Activated CD8-positive, alpha-beta memory T cell treated with anti-CD3 and anti-CD28 coated beads, Interleukin-2, amount 50 U/mL, for 48 hours (primary cell): ENCODE measurements around the gene GRK3.
"Not testable (repeated sequence)": the region's sequence is repeated elsewhere in the genome, so short reads cannot be mapped to it uniquely, and the experiment has no call there.

Experiments
- DNase-seq: peaks from one replicate; pipeline ENCODE4 v3.0.0-alpha.2; 2020

The GRK3 gene

DNA sequence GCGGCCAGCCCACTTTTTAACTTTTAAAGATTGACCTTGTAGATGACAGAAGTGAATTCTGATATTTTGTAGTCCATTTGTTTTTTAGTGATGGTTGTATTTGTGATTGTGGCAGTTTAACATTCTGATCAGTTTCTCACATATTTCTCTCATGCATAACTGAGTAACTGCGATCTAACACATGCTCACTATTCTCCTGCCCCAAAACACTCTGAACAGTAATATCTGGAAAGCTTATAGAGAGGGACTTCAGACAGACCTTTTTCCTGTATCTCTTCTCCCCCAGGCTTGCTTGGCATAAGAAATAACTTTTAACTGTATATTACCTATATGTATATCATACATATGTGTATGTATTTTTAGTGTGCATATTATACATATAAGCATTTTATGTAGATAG is 140.2 kb downstream of the GRK3 start:
- DNase-seq, result no peak

DNA sequence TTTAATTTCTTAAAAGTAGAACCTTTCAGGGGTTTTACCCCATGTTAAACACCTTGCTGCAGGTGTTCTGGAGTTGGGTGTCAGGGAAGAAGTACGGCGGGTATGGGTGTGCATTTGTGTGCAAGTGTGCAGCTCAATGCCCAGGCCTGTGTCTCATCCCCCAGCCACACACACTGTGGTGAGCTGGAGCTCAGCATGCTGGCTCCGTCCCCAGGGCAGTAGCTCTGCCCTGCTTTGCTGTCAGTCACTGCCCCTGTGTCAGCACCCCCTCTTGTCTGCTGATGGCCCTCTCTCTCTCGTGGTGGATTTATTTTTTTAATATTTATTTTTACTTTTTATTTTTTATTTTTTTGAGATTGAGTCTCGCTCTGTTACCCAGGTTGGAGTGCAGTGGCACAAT is 141.7 kb downstream of the GRK3 start:
- no peak for DNase-seq

GRCh38 chr22:25708430-25708829 is 144.0 kb downstream of the GRK3 start:
- not testable (repeated sequence) for DNase-seq

GRCh38 chr22:25709758-25710157 is 145.3 kb downstream of the GRK3 start:
- no peak for DNase-seq

DNA sequence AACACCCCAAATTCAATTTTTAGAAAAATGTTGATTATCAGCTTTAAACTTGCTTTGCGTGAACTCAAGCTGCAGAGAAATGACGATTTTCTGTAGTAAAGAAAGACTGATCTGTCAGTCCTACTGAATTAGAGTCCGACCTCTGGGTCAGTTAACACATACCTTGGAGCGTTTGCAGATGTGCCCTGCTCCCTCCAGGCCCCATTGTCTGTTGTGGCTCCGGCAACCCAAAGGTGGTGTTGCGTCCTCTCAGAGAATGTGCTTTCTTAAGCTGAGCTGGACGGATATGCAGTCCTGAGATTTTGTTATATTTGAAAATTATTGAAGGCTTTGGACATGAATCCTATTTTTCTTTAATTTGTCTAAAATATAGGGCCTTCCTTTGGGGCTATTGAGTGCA is 146.0 kb downstream of the GRK3 start:
- DNase-seq, result no peak

DNA sequence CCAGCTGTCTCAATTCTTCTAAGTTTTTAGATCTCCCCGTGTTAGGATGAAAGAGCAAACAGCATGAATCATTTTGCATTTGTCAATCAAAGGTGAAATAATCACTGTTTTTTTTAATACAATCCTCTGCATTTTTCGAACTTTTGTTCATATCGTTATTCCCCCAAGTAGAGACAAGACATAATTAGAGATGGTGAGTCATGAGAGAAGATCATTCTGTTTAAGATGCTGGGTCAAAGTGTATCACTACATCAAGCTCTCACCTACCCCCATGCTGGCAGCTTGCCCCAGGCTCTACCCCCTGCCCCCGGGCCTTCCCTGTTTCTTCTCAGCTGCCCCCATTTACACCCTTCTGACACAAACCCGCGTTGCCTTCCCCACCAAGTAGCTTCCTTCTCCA is 147.0 kb downstream of the GRK3 start:
- no peak for DNase-seq

- no peak for DNase-seq
These were observed 148.4 kb downstream of the GRK3 start for GRCh38 chr22:25712661-25713400.

DNA sequence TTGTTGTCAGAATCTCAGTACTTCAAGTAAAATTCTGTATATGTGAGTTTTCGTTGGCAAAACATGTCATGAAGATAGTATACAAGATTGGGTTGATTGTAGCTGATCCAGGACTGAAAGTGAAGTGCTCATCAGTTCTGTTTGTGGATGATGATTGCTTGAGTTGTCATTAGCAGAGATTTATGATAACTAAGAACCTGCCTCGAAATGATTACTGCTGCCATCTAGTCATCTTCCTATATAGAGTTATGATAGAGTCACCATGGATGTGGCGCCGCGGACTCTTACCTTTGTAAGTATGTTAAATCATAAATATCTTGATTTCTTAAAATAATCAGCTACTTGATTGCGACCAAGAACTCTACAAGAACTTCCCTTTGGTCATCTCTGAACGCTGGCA is 149.6 kb downstream of the GRK3 start:
- DNase-seq, result no peak

DNA sequence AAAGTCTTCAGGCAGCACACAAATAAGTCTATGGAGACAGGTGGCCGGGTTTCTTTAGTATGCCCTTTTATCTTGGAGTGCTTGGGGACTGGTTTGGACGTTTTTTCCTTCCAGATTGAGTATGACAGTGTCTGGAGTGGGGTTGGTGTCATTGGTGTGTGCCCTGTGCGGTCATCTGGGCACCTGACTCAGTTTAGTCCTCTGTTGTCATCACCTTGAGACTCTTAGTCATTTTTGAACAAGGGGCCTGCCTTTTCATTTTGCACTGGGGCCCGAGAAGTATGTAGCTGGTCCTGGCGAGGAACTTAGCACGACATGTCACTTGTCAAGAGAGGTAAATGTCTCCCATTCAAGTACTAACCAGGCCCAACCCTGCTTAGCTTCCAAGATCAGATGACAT is 150.3 kb downstream of the GRK3 start:
- no peak for DNase-seq

- no peak for DNase-seq
These were observed 152.2 kb downstream of the GRK3 start for GRCh38 chr22:25716637-25717036.

GRCh38 chr22:25718135-25718840 is 153.8 kb downstream of the GRK3 start:
- DNase-seq, result no peak

- no peak for DNase-seq
These were observed 157.7 kb downstream of the GRK3 start for GRCh38 chr22:25722223-25722622.

DNA sequence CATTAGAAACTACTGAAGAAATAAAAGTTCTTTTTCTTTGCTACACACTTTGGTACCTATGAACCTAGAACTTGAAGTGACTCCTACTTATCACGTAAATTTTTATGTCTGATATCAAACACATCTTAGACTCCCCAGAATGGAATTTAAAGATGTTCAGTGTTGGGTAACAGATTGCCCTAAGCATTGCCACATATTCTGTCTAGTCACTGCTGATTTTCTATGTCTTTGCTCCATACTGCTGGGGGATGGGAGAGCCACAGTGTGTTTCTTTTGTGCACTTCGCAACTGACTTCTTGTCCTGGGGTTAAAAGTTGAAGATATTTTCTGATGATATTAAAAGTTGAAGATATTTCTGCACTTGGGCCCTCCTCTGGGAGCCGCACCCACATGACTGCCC is 158.2 kb downstream of the GRK3 start:
- DNase-seq, result no peak

DNA sequence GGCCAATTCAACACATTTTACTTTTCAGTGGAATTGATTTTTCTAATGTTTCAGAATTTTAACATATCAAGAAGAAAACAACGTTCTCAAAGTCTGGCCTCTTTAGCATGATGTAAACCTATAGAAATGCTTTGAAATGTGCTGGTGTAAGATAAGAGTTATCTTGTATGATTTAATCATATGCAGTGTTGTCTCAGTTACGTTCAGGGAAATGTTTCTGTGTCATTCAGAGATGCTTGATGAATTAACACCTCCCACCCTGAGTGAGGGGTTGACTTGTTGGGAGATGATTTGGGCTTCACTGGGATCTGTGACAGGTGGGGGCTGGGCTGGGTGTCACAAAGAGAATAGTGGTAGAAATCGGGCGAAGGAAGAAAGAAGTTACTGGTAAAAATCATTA is 161.8 kb downstream of the GRK3 start:
- no peak for DNase-seq

DNA sequence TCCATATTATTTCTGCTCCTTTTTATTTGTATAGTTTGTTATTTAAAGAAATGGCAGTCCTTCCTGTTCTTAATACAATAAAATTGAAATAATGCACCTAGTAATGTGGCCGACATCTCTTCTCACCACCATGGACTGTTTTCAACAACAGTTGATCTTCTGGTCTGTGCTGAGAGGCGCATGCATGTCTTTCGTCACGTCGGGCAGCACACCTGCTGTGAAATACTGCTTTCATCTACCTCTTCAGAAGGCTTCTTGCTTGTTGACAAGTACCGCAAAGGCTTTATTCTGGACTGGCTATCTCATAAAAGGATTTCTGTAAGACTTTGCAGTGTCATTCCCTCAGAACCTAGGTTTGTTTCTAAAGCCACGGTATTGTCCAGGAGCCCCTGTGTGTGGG is 163.6 kb downstream of the GRK3 start:
- DNase-seq, result no peak

GRCh38 chr22:25729016-25729995 is 164.8 kb downstream of the GRK3 start:
- no peak for DNase-seq

- DNase-seq, result no peak
These were observed 171.2 kb downstream of the GRK3 start for GRCh38 chr22:25735650-25736049.

GRCh38 chr22:25736378-25737011 is 172.0 kb downstream of the GRK3 start:
- peak; percentile 76 for DNase-seq

DNA sequence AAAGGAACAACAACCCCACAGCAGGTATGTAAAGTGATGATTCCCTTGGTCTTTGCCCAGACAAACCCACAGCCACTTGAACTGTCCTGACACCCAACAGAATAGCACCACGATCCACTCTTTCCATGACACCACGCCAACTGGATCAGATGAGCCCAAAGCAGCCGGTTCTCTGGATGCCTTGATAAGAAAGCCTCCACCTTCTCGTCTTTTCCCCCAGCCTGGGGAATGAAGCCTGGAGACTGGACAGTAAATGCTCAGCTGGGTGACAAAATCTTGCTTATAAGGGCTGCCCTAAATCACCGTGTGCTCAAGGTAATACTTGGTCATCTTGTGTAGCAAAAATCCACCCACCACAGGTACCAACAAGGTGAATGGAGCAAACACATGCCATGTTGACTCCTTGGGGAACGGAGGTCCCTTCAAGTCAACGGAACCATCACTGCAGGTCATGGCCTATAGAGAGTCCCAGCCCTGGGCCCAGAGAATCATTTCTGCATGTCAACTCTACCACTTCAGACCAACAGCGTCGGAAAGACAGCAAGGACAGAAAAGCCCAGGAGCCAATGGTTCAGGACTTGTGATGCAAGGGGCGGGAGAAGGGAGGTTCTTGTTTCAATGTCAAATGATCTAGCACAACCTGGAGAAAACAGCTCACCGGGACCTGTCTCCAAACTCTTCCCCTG is 175.3 kb downstream of the GRK3 start:
- peak; percentile 47 for DNase-seq

DNA sequence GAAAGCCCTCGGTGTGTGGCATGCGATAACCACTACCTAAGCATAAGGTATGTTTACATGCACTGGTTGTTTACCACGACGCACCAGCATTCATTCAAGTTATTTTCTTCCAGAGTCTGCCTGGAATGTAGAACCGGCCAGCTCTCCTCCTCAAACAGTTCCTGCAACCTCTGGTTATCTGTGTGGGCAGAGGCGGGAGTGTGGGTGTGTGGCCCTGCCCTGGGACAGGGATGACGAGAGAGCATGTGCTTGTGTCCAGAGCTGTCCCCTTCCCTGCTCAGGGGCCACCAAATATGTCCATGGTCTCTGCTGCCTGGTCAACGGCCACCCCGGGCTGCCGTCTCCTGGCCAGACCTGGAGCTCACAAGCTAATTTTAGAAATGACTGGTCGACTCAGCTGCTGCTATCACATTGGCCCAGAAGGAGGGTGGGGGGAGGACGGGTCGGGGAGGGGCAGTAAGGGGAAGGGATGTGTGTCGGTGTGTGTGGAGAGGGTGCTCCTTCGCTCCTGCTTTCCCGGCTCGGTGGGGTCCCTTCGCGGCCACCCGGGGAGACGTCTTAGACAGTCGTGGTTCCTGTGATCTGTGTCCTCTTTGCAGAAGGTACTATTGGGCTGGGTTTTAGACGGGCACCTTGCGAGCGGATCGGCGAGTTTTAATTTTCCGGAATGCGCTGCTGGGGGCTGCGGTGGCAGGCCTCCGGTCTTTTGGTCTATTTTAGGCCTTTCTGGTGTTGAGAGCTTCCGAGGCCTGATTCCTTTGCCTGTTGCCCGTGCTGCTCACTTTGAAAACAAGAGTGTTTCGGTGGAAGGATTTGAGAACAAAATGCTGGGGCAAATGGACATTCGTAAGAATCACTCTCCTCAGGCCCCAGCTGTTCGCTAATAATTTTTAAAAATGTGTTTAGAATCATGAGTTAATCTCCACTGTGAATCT is 177.5 kb downstream of the GRK3 start, which contains the start of gene MYO18B:
Gene MYO18B (plus strand): TSS at position 497 of the 935 bp plus-strand sequence. CDS start 18,905 bp downstream, outside the sequence.
- DNase-seq, result no peak
